NCI-H2029 (cell line): ENCODE data around the gene IFITM5.
"Not testable (repeated sequence)": the region's sequence is repeated elsewhere in the genome, so short reads cannot be mapped to it uniquely, and the experiment has no call there.

ENCODE experiments used
- DNase-seq: peaks from one replicate; lab custom pipeline; 2025; lab: John Stamatoyannopoulos, UW

IFITM5 gene

GRCh38 chr11:299081-299891 lies at the start of gene IFITM5:
TSS of gene IFITM5 (minus strand) at chr11:299526. CDS start at chr11:299490, 36 bp downstream.
- no peak for DNase-seq

- no peak for DNase-seq
These were observed 47.2 kb upstream of the IFITM5 start for GRCh38 chr11:346529-346928.

GRCh38 chr11:344836-345578 lies 45.7 kb upstream of the IFITM5 start:
- DNase-seq = no peak

GRCh38 chr11:342328-342727 lies 43.0 kb upstream of the IFITM5 start:
- no peak for DNase-seq

GRCh38 chr11:340539-341512 lies 41.5 kb upstream of the IFITM5 start:
- DNase-seq = no peak

- DNase-seq = no peak
These were observed 40.6 kb upstream of the IFITM5 start for GRCh38 chr11:339963-340362.

GRCh38 chr11:337711-338110 lies 38.4 kb upstream of the IFITM5 start:
- no peak for DNase-seq

GRCh38 chr11:336659-337198 lies 37.4 kb upstream of the IFITM5 start:
- no peak for DNase-seq

GRCh38 chr11:335779-336658 lies 36.7 kb upstream of the IFITM5 start:
- DNase-seq = no peak

- no peak for DNase-seq
These were observed 35.1 kb upstream of the IFITM5 start for GRCh38 chr11:334264-334994.

- not testable (repeated sequence) for DNase-seq
These were observed 34.4 kb upstream of the IFITM5 start for GRCh38 chr11:333616-334263.

GRCh38 chr11:332651-333480 lies 33.5 kb upstream of the IFITM5 start:
- no peak for DNase-seq

- DNase-seq = no peak
These were observed 32.2 kb upstream of the IFITM5 start for GRCh38 chr11:331358-332060.

GRCh38 chr11:330694-331357 lies 31.5 kb upstream of the IFITM5 start:
- no peak for DNase-seq

GRCh38 chr11:330307-330693 lies 31.0 kb upstream of the IFITM5 start:
- DNase-seq = no peak

GRCh38 chr11:329886-330253 lies 30.5 kb upstream of the IFITM5 start:
- DNase-seq = no peak

GRCh38 chr11:328516-329100 lies 29.3 kb upstream of the IFITM5 start:
- DNase-seq = not testable (repeated sequence)
